H1 (cell line): ENCODE data around the gene OR56A3. TPM values are rescaled to one million over a fixed set of nuclear protein-coding genes. Genes with fewer than 3 reads are reported as not detected.

Source experiments
- CTCF ChIA-PET: fragments of 300-600 bp; sonication (Branson Sonifier 250); formaldehyde crosslinking; loops from one replicate; lab custom pipeline; 2021; ENCODE audit not compliant: partially characterized antibody; lab: Charles Lee
- POLR2A ChIA-PET: fragments of 300-600 bp; sonication (Branson Sonifier 250); formaldehyde crosslinking; loops from one replicate; lab custom pipeline; 2021; ENCODE audit warnings: inconsistent platforms; ENCODE audit not compliant: partially characterized antibody; lab: Charles Lee
- DNase-seq, 2 experiments: peaks; one replicate each; pipeline versions ENCODE4 v3.0.0 to v3.0.0-alpha.2; 2010 to 2022; ENCODE audit warnings: low spot score in 2 of 2, low read depth in 1 of 2, mixed read lengths in 1 of 2
- FAIRE-seq: peaks from 2 replicates; lab custom pipeline; 2011; peaks lifted over from hg19 to GRCh38; lab: Jason Lieb, UNC
- H2AFZ ChIP-seq: 2 replicates; pipeline ENCODE4 v1.8.1; 2012; ENCODE audit warnings: low read length, inconsistent platforms
- H2AK5ac ChIP-seq: 2 replicates; pipeline ENCODE4 v1.6.1; 2013; ENCODE audit warnings: low read depth, low read length
- H2BK120ac ChIP-seq: replicated peaks from 2 replicates; pipeline ENCODE3; 2013; ENCODE audit warnings: low read depth, low read length, inconsistent platforms
- H2BK12ac ChIP-seq: 2 replicates; pipeline ENCODE4 v1.6.1; 2013; ENCODE audit warnings: low read depth, low read length
- H2BK15ac ChIP-seq: 2 replicates; pipeline ENCODE4 v1.6.1; 2013; ENCODE audit warnings: low read length
- H2BK20ac ChIP-seq: 2 replicates; pipeline ENCODE4 v1.6.1; 2013; ENCODE audit warnings: low read length
- H2BK5ac ChIP-seq: 2 replicates; pipeline ENCODE4 v1.6.1; 2013; ENCODE audit warnings: low read depth, low read length
- H3K14ac ChIP-seq: 2 replicates; pipeline ENCODE4 v1.6.1; 2013; ENCODE audit warnings: inconsistent platforms; ENCODE audit not compliant: insufficient read length
- H3K18ac ChIP-seq: 2 replicates; pipeline ENCODE4 v1.6.1; 2013; ENCODE audit warnings: low read length; ENCODE audit errors: extremely low read depth
- H3K23ac ChIP-seq: 2 replicates; pipeline ENCODE4 v1.6.1; 2013; ENCODE audit warnings: inconsistent platforms; ENCODE audit not compliant: insufficient read length
- H3K23me2 ChIP-seq: 2 replicates; pipeline ENCODE4 v1.6.1; 2013; ENCODE audit warnings: low read depth, low read length
- H3K27ac ChIP-seq: 2 replicates; pipeline ENCODE4 v1.6.1; 2011; ENCODE audit warnings: low read depth, low read length, inconsistent platforms
- H3K27me3 ChIP-seq, 4 experiments: replicated peaks in 1 of 4; 1 replicate in 1 of 4; 2 replicates in 3 of 4; pipeline versions ENCODE4 v1.6.1 to v1.8.1; 2011 to 2013; ENCODE audit warnings: low read length in 3 of 4, mild to moderate bottlenecking in 3 of 4, inconsistent platforms in 2 of 4, mixed read lengths in 2 of 4, moderate library complexity in 1 of 4; ENCODE audit not compliant: control insufficient read depth in 3 of 4, insufficient read depth in 3 of 4; ENCODE audit errors: extremely low read depth in 1 of 4
- H3K36me3 ChIP-seq, 4 experiments: 2 replicates each; pipeline versions ENCODE4 v1.6.1 to v1.8.1; 2011 to 2013; ENCODE audit warnings: mild to moderate bottlenecking in 4 of 4, low read length in 3 of 4, moderate library complexity in 2 of 4, control low read depth in 1 of 4, inconsistent platforms in 1 of 4; ENCODE audit not compliant: insufficient read depth in 4 of 4, control insufficient read depth in 2 of 4
- H3K4ac ChIP-seq: replicated peaks from 2 replicates; pipeline ENCODE3; 2013; ENCODE audit warnings: low read length, low read depth, mixed read lengths, inconsistent platforms; ENCODE audit not compliant: insufficient read length
- H3K4me1 ChIP-seq, 4 experiments: replicated peaks in 1 of 4; 1 replicate in 1 of 4; 2 replicates in 3 of 4; pipeline versions ENCODE4 v1.6.1 to v1.8.1; 2011 to 2013; ENCODE audit warnings: low read length in 3 of 4, inconsistent platforms in 2 of 4, mixed read lengths in 1 of 4; ENCODE audit not compliant: insufficient read depth in 4 of 4, control insufficient read depth in 3 of 4
- H3K4me2 ChIP-seq, 2 experiments: 2 replicates each; pipeline versions ENCODE4 v1.6.1 to v1.8.1; 2011 to 2013; ENCODE audit warnings: low read depth in 2 of 2, low read length in 2 of 2, control low read depth in 1 of 2, inconsistent platforms in 1 of 2, mild to moderate bottlenecking in 1 of 2; ENCODE audit not compliant: insufficient read depth in 1 of 2
- H3K4me3 ChIP-seq, 4 experiments: fragments of 200-600, 300-600 bp in 1 of 4; sonication (generic), shearing (Covaris generic), sonication (Bioruptor Twin) in 1 of 4; 2 replicates each; pipeline versions ENCODE4 v1.5.1 to v1.8.1; 2011 to 2016; ENCODE audit warnings: low read length in 4 of 4, low read depth in 3 of 4, control low read depth in 2 of 4, inconsistent platforms in 2 of 4, mild to moderate bottlenecking in 2 of 4, mixed read lengths in 1 of 4, moderate library complexity in 1 of 4; ENCODE audit not compliant: insufficient read depth in 2 of 4; ENCODE audit errors: extremely low read depth in 1 of 4
- H3K56ac ChIP-seq: replicated peaks from 2 replicates; pipeline ENCODE3; 2013; ENCODE audit warnings: low read depth, mild to moderate bottlenecking, mixed read lengths, low read length, inconsistent platforms; ENCODE audit not compliant: insufficient read length
- H3K79me1 ChIP-seq: 2 replicates; pipeline ENCODE4 v1.6.1; 2013; ENCODE audit warnings: low read depth, low read length, control low read depth
- H3K79me2 ChIP-seq, 2 experiments: 2 replicates each; pipeline versions ENCODE4 v1.6.1 to v1.8.1; 2012 to 2013; ENCODE audit warnings: low read length in 2 of 2, mild to moderate bottlenecking in 2 of 2, inconsistent platforms in 1 of 2; ENCODE audit not compliant: insufficient read depth in 2 of 2, control insufficient read depth in 1 of 2
- H3K9ac ChIP-seq, 4 experiments: replicated peaks in 1 of 4; 1 replicate in 1 of 4; 2 replicates in 3 of 4; pipeline versions ENCODE4 v1.6.1 to v1.8.1; 2011 to 2013; ENCODE audit warnings: low read depth in 3 of 4, low read length in 3 of 4, control low read depth in 2 of 4, mild to moderate bottlenecking in 2 of 4, moderate library complexity in 2 of 4, inconsistent platforms in 1 of 4; ENCODE audit errors: extremely low read depth in 1 of 4
- H3K9me3 ChIP-seq, 2 experiments: 2 replicates each; pipeline versions ENCODE4 v1.6.1 to v1.8.1; 2012 to 2013; ENCODE audit warnings: mild to moderate bottlenecking in 2 of 2, moderate library complexity in 2 of 2, control low read depth in 1 of 2, inconsistent platforms in 1 of 2, low read depth in 1 of 2, low read length in 1 of 2, mixed read lengths in 1 of 2; ENCODE audit not compliant: insufficient read depth in 2 of 2
- H4K20me1 ChIP-seq, 2 experiments: replicated peaks in 1 of 2; 2 replicates each; pipeline versions ENCODE3 to v1.8.1; 2011 to 2013; ENCODE audit warnings: inconsistent platforms in 2 of 2, low read length in 2 of 2, mild to moderate bottlenecking in 1 of 2; ENCODE audit not compliant: insufficient read depth in 2 of 2, control insufficient read depth in 1 of 2
- H4K5ac ChIP-seq: 2 replicates; pipeline ENCODE4 v1.6.1; 2013; ENCODE audit warnings: low read length, low read depth, mixed read lengths, inconsistent platforms; ENCODE audit not compliant: insufficient read length
- H4K8ac ChIP-seq: 2 replicates; pipeline ENCODE4 v1.8.0; 2013; ENCODE audit warnings: mild to moderate bottlenecking, moderate library complexity, low read length, inconsistent platforms; ENCODE audit not compliant: insufficient read depth; ENCODE audit errors: extremely low read depth
- H4K91ac ChIP-seq: replicated peaks from 2 replicates; pipeline ENCODE3; 2013; ENCODE audit warnings: low read length, mixed read lengths, inconsistent platforms; ENCODE audit not compliant: insufficient read length
- ASH2L ChIP-seq: fragments of 200-600, 300-600 bp; sonication (generic); IDR thresholded peaks from one replicate; pipeline ENCODE4 v1.7.1; 2017; ENCODE audit warnings: low read length
- CBX8 ChIP-seq: fragments of 300-800, 300-1000 bp; sonication (generic); IDR thresholded peaks from 2 replicates; pipeline ENCODE4 v1.7.1; 2016; ENCODE audit warnings: low read depth, low read length, borderline replicate concordance
- E2F6 ChIP-seq: IDR thresholded peaks from 2 replicates; pipeline ENCODE4 v1.6.1; 2012; ENCODE audit warnings: inconsistent platforms
- EP300 ChIP-seq, 2 experiments: IDR thresholded peaks; 1 replicate in 1 of 2; 2 replicates in 1 of 2; pipeline ENCODE4 v1.6.1; 2011 to 2012; ENCODE audit warnings: low read depth in 2 of 2, low read length in 2 of 2, mild to moderate bottlenecking in 2 of 2, borderline replicate concordance in 1 of 2, inconsistent platforms in 1 of 2, moderate library complexity in 1 of 2
- HDAC2 ChIP-seq, 2 experiments: fragments of 300-600 bp in 1 of 2; sonication (generic) in 1 of 2; IDR thresholded peaks; 2 replicates each; pipeline ENCODE4 v1.6.1; 2011 to 2012; ENCODE audit warnings: low read depth in 2 of 2, low read length in 2 of 2, mild to moderate bottlenecking in 2 of 2, moderate library complexity in 2 of 2, borderline replicate concordance in 1 of 2, inconsistent platforms in 1 of 2
- NANOG ChIP-seq: IDR thresholded peaks from 2 replicates; pipeline ENCODE4 v1.6.1; 2011; ENCODE audit warnings: low read length, low read depth, mild to moderate bottlenecking, inconsistent platforms; ENCODE audit not compliant: insufficient read depth, poor library complexity, severe bottlenecking
- RAD21 ChIP-seq, 2 experiments: IDR thresholded peaks in 1 of 2; conservative IDR thresholded peaks in 1 of 2; 2 replicates each; pipeline ENCODE4 v1.6.1; 2011; ENCODE audit warnings: low read depth in 2 of 2, low read length in 2 of 2, improper control_type of control experiment in 1 of 2, inconsistent platforms in 1 of 2, mild to moderate bottlenecking in 1 of 2, moderate library complexity in 1 of 2
- SIN3A ChIP-seq, 2 experiments: IDR thresholded peaks in 1 of 2; conservative IDR thresholded peaks in 1 of 2; 2 replicates each; pipeline ENCODE4 v1.6.1; 2011 to 2012; ENCODE audit warnings: low read length in 2 of 2, improper control_type of control experiment in 1 of 2, low read depth in 1 of 2, mild to moderate bottlenecking in 1 of 2
- SIRT6 ChIP-seq: IDR thresholded peaks from one replicate; pipeline ENCODE4 v1.7.1; 2012; ENCODE audit warnings: low read length, inconsistent platforms
- SP1 ChIP-seq: IDR thresholded peaks from 2 replicates; pipeline ENCODE4 v1.6.1; 2011; ENCODE audit warnings: low read depth, low read length
- SP4 ChIP-seq: IDR thresholded peaks from 2 replicates; pipeline ENCODE4 v1.6.1; 2012; ENCODE audit warnings: low read length, inconsistent platforms
- TBP ChIP-seq: IDR thresholded peaks from 2 replicates; pipeline ENCODE4 v1.6.1; 2011; ENCODE audit warnings: low read depth, low read length, improper control_type of control experiment
- TCF12 ChIP-seq: IDR thresholded peaks from 2 replicates; pipeline ENCODE4 v1.6.1; 2011; ENCODE audit warnings: low read depth, mild to moderate bottlenecking, low read length
- WGBS, 2 experiments: shearing (Covaris generic) in 1 of 2; methylation state at CpG; one replicate each; pipeline versions ENCODE4 v1.1.6 to v1.1.7; 2013 to 2015; ENCODE audit warnings: low lambda C conversion rate in 2 of 2, mixed read lengths in 2 of 2, inconsistent platforms in 1 of 2, low coverage in 1 of 2, missing lambda C conversion rate in 1 of 2; ENCODE audit not compliant: insufficient replicate concordance in 2 of 2, insufficient coverage in 1 of 2, insufficient read length in 1 of 2; ENCODE audit errors: extremely low coverage in 1 of 2, missing lambda C conversion rate in 1 of 2; 5-methylcytosine and 5-hydroxymethylcytosine counted together
- polyA plus RNA-seq, 7 experiments: library from polyadenylated mRNA; depleted of rRNA in 3 of 7; stranded (reverse) in 5 of 7; unstranded in 2 of 7; fragments of >200 nt in 5 of 7; fragments of 200-250 nt in 2 of 7; gene quantifications; 1 replicate in 5 of 7; 2 replicates in 1 of 7; 4 replicates in 1 of 7; pipeline versions ENCODE4 v1.2.1 to v1.2.3, GENCODE V29; 2011 to 2013; ENCODE audit warnings: missing spikeins in 2 of 7, mixed read lengths in 2 of 7
- total RNA-seq: library from RNA; stranded (reverse); fragmentation: NEBNext Ultra II Directional; extraction: Animal tissue kit (Norgen Biotek cat#: 25700); gene quantifications from 2 replicates; pipeline ENCODE4 v1.2.1, GENCODE V29; 2021

Gene OR56A3
- total and polyA plus RNA-seq, 2 of the 8 experiments (the other 6 are each of a cell fraction or from before 2014, with no cell fraction given) = not detected

DNA sequence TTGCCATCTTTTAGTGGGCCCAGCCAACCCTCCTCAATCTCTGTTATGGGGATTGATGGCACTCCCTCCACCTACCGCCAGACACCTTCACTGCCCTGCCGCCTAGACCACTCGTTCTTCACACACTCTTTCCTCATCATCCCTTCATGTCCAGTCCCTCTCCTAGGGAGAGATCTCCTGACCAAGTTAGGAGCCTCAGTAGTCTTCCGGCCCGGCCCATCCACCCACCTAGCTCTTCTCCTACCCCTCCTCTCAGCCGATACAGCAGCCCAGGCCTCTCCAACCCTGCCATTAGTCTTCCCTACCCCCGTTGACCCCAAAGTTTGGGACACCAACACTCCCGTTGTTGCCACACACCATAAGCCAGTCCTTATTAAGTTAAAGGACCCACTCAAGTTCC, 11.0 kb upstream of the OR56A3 start:
- POLR2A ChIA-PET = no interaction called here
- TF ChIP-seq HDAC2 (IDR thresholded peaks at IDR 0.05; ENCODE audit: borderline replicate concordance in 1 of 2, low read depth in 2 of 2, low read length in 2 of 2) (no peak), SIN3A (conservative IDR thresholded peaks at IDR 0.05 in 1 of 2, IDR thresholded peaks at IDR 0.05 in 1 of 2; ENCODE audit: low read depth in 1 of 2, low read length in 2 of 2) (no peak), E2F6 (no peak), SP1 (no peak), NANOG (no peak), TCF12 (no peak), SIRT6 (no peak), ASH2L (no peak), SP4 (no peak), CBX8 (no peak), EP300 (IDR thresholded peaks at IDR 0.05; ENCODE audit: borderline replicate concordance in 1 of 2, low read depth in 2 of 2, low read length in 2 of 2) (no peak), RAD21 (IDR thresholded peaks at IDR 0.05 in 1 of 2, conservative IDR thresholded peaks at IDR 0.05 in 1 of 2; ENCODE audit: low read depth in 2 of 2, low read length in 2 of 2) (no peak), TBP (no peak)

More for the DNA sequence above, 11.0 kb upstream of the OR56A3 start:
- H3K23ac ChIP-seq = no peak overlapping the region
- H2AFZ ChIP-seq = no peak overlapping the region
- no peaks in the 10 kb centered on the region for H3K79me2 ChIP-seq
- WGBS, 2 experiments = 92% methylated on average over 8 of the region's 8 CpGs; no CpG with 5 or more reads in 1 of the 2 experiments
- no peak overlapping the region for H3K18ac ChIP-seq
- DNase-seq = no peak
- H3K9ac ChIP-seq = no peak overlapping the region
- H3K14ac ChIP-seq = no peak overlapping the region
- no peak overlapping the region for H2BK20ac ChIP-seq
- no peaks in the 10 kb centered on the region; a peak in 2 of 7 replicates for H3K27me3 ChIP-seq
- no peak overlapping the region for H2BK120ac ChIP-seq
- no peak overlapping the region for H2BK12ac ChIP-seq
- H2BK15ac ChIP-seq = no peak overlapping the region
- no peaks in the 10 kb centered on the region for H3K36me3 ChIP-seq
- H3K4me3 ChIP-seq = no peak overlapping the region
- 0 out of 2 replicates have a peak, but pooled peaks cover 1% of the 10 kb centered on the region for H3K23me2 ChIP-seq
- no peak overlapping the region for H3K56ac ChIP-seq
- no peak overlapping the region for H3K4ac ChIP-seq
- no peak overlapping the region for H4K91ac ChIP-seq
- FAIRE-seq = no peak
- H2AK5ac ChIP-seq = no peak overlapping the region
- CTCF ChIA-PET = no interaction called here
- H3K9me3 ChIP-seq = peaks cover 0 to 10% of the 10 kb centered on the region in 2 experiments; a peak in 2 of 4 replicates
- H4K20me1 ChIP-seq = no peaks in the 10 kb centered on the region
- H4K5ac ChIP-seq = no peak overlapping the region
- H4K8ac ChIP-seq = no peak overlapping the region; the same call in 1 of the 2 replicates
- H3K4me2 ChIP-seq = no peak overlapping the region
- no peak overlapping the region for H3K27ac ChIP-seq
- H3K79me1 ChIP-seq = no peaks in the 10 kb centered on the region
- no peak overlapping the region for H2BK5ac ChIP-seq
- no peaks in the 10 kb centered on the region for H3K4me1 ChIP-seq
